CD4-positive, alpha-beta T cell treated with Interleukin-10 for 1 hour (primary cell): ENCODE results near the gene TBC1D4.

Experiments
- DNase-seq: peaks from one replicate; pipeline ENCODE4 v3.0.0-alpha.2; 2020

Gene TBC1D4

GRCh38 chr13:75485286-75486062 is 3.5 kb upstream of the TBC1D4 start:
- no peak for DNase-seq

DNA sequence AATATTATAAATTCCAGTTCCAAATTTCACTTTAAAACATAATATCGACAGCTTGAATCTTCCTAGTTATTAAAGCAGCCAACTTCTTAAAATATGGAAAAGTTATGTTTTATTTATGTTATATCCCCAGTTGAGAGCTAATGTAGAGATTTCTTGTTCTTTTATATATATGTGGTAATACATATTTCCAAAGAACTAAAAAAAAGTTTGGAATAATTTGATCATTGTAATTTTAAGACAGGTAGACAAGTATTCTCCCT is 781 bp upstream of the TBC1D4 start:
- DNase-seq, result no peak

DNA sequence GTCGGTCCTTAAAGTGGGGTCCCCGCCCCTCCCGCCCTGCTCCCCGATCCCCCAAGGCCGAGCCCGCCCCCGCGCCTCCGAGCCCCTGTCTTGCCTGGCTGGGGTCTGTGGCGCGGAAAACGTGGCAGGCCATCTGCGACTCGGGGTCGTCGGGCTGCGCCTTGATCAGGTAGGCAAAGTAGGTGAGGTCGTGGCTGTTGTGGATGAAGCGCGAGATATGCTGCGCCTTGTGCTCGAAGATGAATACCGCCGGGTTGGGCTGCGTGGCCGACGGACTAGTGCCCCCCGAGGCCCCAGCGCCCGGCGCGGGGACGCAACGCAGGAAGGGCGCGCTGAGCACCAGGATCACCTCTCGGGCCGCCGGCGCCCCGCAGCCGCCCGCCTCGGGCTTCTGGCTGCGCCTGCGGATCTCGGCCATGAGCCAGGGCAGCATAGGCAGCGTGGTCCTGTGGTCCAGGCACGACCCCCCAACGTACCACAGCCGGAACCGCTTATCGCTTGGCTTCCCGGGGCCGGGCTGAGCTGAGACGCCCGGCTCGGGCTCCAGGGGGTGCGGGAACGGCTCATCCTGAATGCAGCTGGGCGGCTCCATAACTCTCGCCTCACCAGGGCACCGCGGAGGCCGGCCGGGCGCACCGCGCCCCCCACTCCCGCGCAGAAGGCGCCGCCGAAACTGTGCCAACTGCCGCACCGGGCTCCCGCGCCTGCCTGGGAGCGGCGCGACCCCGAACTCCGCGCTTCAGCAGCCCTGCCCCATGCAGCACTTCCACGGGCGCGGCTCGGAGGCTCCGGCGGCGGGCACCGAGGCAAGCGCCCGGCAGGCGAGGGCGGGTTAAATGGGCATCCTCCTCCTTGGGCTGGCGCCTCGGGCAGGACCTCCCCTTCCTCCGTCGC is 546 bp downstream of the TBC1D4 start:
- no peak for DNase-seq

DNA sequence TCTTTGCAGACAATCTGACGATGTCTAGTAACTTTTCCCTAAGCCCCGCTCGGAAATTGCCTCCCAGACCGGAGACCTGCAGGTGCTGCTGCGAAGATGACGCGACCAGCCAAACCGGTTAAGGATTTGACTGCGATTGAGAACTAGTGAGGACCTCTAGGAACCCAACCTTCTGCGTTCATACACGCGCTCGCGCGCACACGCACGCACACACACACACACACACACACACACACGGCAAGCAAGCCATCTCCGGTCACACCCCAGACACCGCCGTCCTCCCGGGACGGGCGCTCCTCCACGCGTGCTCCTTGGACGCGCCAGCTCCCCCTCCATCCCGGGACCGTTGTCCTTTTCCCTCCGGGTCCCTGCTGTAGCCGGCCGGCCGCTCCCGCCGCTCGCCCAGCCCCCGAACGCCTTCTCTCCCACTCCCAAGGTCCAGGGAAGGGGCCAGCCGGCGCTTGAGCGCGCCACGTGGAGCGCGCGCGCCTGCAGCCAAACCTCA is 1.2 kb downstream of the TBC1D4 start:
- peak; percentile 23 for DNase-seq

DNA sequence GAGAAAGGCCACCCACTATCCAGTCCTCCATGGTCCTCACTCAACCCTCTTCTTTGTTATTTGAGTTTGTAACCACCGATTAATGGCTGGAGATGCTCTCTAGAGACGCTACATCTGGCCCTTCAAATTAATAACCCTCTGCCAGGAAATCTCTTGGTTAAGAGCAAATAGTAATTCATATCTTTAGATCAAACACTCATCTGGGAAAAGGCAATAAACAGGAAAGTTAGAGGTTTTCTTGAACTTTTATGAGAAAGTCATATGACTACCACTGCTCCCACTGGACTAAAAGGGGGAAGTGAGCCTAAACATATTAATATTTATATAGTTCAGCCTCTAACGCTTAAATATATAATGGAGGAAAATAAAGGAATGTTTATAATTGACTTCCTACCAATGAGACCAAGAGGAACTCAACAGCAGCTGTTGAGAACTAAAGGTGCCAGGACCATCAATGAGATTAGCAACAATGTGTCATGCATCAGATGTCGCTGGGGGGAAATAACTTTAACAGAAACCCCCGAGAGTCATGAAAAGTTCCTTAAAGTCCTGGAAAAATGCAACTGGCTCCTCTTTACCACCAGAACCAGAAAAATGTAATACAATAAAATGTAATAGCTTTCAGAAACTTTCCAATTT is 2.7 kb downstream of the TBC1D4 start:
- no peak for DNase-seq

- DNase-seq, result no peak
Measured at GRCh38 chr13:75478659-75479058, 3.3 kb downstream of the TBC1D4 start.

DNA sequence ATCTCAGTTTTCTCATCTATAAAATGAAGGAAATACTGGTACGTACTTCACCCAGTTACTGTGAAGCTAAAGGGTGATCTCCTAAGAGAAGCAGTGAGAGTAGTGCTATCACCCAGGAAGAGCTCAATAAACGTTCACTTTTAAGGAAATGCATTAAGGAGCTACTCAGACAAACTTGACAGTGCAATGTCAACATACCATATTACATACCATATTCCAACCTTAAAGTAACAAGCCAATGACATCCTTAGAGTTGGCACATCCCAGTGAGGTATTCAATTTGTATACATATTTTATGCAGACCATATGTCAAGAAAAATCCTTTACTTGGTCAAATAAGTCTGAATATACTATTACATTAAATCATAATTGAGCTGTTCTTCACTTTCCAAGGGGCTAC is 7.0 kb downstream of the TBC1D4 start:
- no peak for DNase-seq

GRCh38 chr13:75473468-75473867 is 8.5 kb downstream of the TBC1D4 start:
- DNase-seq, result no peak

GRCh38 chr13:75470676-75471075 is 11.3 kb downstream of the TBC1D4 start:
- DNase-seq, result no peak

GRCh38 chr13:75469047-75469446 is 12.9 kb downstream of the TBC1D4 start:
- no peak for DNase-seq

GRCh38 chr13:75468602-75469001 is 13.4 kb downstream of the TBC1D4 start:
- DNase-seq, result no peak

GRCh38 chr13:75468098-75468497 is 13.9 kb downstream of the TBC1D4 start:
- no peak for DNase-seq

GRCh38 chr13:75467040-75467728 is 14.8 kb downstream of the TBC1D4 start:
- no peak for DNase-seq

- no peak for DNase-seq
Measured at GRCh38 chr13:75465236-75465635, 16.7 kb downstream of the TBC1D4 start.

- DNase-seq, result no peak
Measured at GRCh38 chr13:75461314-75461713, 20.7 kb downstream of the TBC1D4 start.

DNA sequence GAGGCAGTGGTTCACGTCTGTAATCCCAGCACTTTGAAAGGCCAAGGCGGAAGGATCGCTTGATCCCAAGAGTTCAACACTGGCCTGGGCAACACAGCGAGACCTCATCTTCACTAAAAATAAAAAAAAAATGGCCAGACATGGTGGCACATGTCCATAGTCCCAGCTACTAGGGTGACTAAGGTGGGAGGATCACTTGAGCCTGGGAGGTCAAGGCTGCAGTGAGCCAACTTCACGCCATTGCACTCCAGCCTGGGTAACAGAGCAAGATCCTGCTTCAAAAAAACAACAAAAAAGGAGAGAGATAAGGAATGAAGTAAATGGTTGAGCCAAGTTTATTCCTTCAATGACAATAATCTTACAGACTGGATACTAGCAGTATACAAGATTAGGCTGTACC is 21.3 kb downstream of the TBC1D4 start:
- DNase-seq, result no peak

- no peak for DNase-seq
Measured at GRCh38 chr13:75458696-75459422, 23.1 kb downstream of the TBC1D4 start.

GRCh38 chr13:75455962-75456361 is 26.0 kb downstream of the TBC1D4 start:
- DNase-seq, result no peak

GRCh38 chr13:75454497-75454896 is 27.5 kb downstream of the TBC1D4 start:
- DNase-seq, result no peak

GRCh38 chr13:75452564-75452963 is 29.4 kb downstream of the TBC1D4 start:
- no peak for DNase-seq

DNA sequence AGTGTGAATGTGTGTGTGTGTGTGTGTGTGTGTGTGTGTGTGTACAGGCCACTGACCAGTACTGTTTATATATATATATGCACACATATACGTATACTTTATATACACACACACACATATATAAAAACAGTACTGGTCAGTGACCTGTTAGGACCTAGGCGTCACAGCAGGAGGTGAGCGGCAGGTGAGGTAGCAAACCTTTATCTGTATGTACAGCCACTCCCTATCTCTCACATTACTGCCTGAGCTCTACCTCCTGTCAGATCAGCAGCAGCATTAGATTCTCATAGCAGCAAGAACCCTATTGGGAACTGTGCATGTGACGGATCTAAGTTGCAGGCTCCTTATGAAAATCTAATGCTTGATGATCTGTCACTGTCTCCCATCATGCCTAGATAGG is 34.5 kb downstream of the TBC1D4 start:
- no peak for DNase-seq

DNA sequence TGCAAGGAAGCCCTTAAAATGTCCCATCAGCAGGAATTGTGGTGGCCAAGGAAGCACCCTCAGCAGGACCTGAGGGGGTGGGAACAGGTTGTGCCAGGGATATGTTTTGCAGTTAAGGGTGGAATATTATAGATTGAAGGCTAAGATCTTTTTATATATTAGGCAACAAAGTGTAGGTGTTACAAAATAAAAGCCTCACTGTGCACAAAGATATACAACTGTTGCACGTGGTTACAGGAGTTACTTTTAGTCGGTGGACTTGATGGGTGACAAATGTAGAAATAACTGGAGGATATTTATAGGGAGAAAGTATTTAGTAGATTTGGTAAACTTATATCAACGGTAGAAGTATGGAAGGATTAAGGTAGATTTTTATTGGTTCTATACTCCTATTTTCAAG is 35.1 kb downstream of the TBC1D4 start:
- no peak for DNase-seq
